Activated naive CD4-positive, alpha-beta T cell treated with anti-CD3 and anti-CD28 coated beads, Interleukin-2, amount 50 U/mL, for 72 hours (primary cell): ENCODE results near the gene LRCH1. TPM values are rescaled to one million over a fixed set of nuclear protein-coding genes. Genes with fewer than 3 reads are reported as not detected.
"Not testable (repeated sequence)": the region's sequence is repeated elsewhere in the genome, so short reads cannot be mapped to it uniquely, and the experiment has no call there.

Experiments used
- ATAC-seq, 2 donors: fragments of 150-1000 bp; cut with Tn5 transposase; 2 replicates each; pipeline ENCODE4 v1.10.0; 2021; ENCODE audit warnings: mild to moderate bottlenecking in 2 of 2, moderate library complexity in 2 of 2
- DNase-seq, 2 donors: peaks; one replicate each; pipeline ENCODE4 v3.0.0; 2021 to 2022; ENCODE audit warnings: low spot score in 2 of 2
- H3K27ac Mint-ChIP-seq, 2 donors: one replicate each; pipeline ENCODE4 v1.8.0; 2022; ENCODE audit warnings: mild to moderate bottlenecking in 2 of 2, mixed read lengths in 2 of 2
- H3K36me3 Mint-ChIP-seq, 2 donors: one replicate each; pipeline ENCODE4 v1.8.0; 2022; ENCODE audit warnings: mixed read lengths in 2 of 2
- H3K9me3 Mint-ChIP-seq, 2 donors: one replicate each; pipeline ENCODE4 v1.8.0; 2022; ENCODE audit warnings: mixed read lengths in 2 of 2
- total RNA-seq, 2 donors: library from RNA; stranded (reverse); gene quantifications; one replicate each; pipeline ENCODE4 v1.2.3, GENCODE V29; 2022

Gene LRCH1
- total RNA-seq, result 10 to 100 TPM; 17.5 to 21.5 TPM

- H3K36me3 Mint-ChIP-seq, result peaks cover 0 to 12% of the 10 kb centered on the region in 2 donors
These were observed at the start of gene LRCH1 for GRCh38 chr13:46552889-46553520. Gene LRCH1 (plus strand): TSS chr13:46553170. CDS start chr13:46553397, 227 bp downstream.

GRCh38 chr13:46504036-46504435, 48.9 kb upstream of the LRCH1 start:
- no peak overlapping the region for H3K27ac Mint-ChIP-seq
- no peak for DNase-seq
- H3K9me3 Mint-ChIP-seq, result no peaks in the 10 kb centered on the region
- ATAC-seq, result no peak
- H3K36me3 Mint-ChIP-seq, result no peaks in the 10 kb centered on the region

More at GRCh38 chr13:46552889-46553520, at the start of gene LRCH1:
- Mint-ChIP-seq H3K27ac (peak within 1 kb of the TSS; percentile 85 to 88), H3K9me3 (no peaks in the 10 kb centered on the region)
- ATAC-seq (peak; percentile 84 to 89), DNase-seq (peak; percentile 76 to 77)

GRCh38 chr13:46507981-46508380, 45.0 kb upstream of the LRCH1 start:
- Mint-ChIP-seq H3K9me3 (no peaks in the 10 kb centered on the region), H3K27ac (no peak overlapping the region), H3K36me3 (no peaks in the 10 kb centered on the region)
- no peak for ATAC-seq
- DNase-seq, result no peak

- Mint-ChIP-seq H3K9me3 (no peaks in the 10 kb centered on the region), H3K36me3 (no peaks in the 10 kb centered on the region), H3K27ac (no peak overlapping the region)
- no peak for DNase-seq
- ATAC-seq, result no peak
These were observed 43.0 kb upstream of the LRCH1 start for GRCh38 chr13:46509981-46510380.

- no peak for ATAC-seq
- DNase-seq, result no peak
- Mint-ChIP-seq H3K27ac (no peak overlapping the region), H3K36me3 (peaks cover 0 to 6% of the 10 kb centered on the region in 2 donors), H3K9me3 (peaks cover 0 to 4% of the 10 kb centered on the region in 2 donors)
These were observed 37.2 kb upstream of the LRCH1 start for GRCh38 chr13:46515803-46516202.

GRCh38 chr13:46516599-46517338, 36.2 kb upstream of the LRCH1 start:
- Mint-ChIP-seq H3K36me3 (peaks cover 0 to 6% of the 10 kb centered on the region in 2 donors), H3K27ac (no peak overlapping the region), H3K9me3 (peaks cover 0 to 4% of the 10 kb centered on the region in 2 donors)
- ATAC-seq (no peak), DNase-seq (no peak)

- H3K9me3 Mint-ChIP-seq, H3K27ac Mint-ChIP-seq, DNase-seq, H3K36me3 Mint-ChIP-seq, ATAC-seq: not testable (repeated sequence)
These were observed 35.2 kb upstream of the LRCH1 start for GRCh38 chr13:46517748-46518147.

GRCh38 chr13:46519182-46519581, 33.8 kb upstream of the LRCH1 start:
- H3K9me3 Mint-ChIP-seq, result peaks cover 0 to 4% of the 10 kb centered on the region in 2 donors
- peaks cover 0 to 6% of the 10 kb centered on the region in 2 donors for H3K36me3 Mint-ChIP-seq
- ATAC-seq (no peak), DNase-seq (no peak)
- H3K27ac Mint-ChIP-seq, result no peak overlapping the region

- peaks cover 0 to 6% of the 10 kb centered on the region in 2 donors for H3K36me3 Mint-ChIP-seq
- no peak overlapping the region for H3K27ac Mint-ChIP-seq
- ATAC-seq (no peak), DNase-seq (no peak)
- H3K9me3 Mint-ChIP-seq, result peaks cover 0 to 4% of the 10 kb centered on the region in 2 donors
These were observed 32.8 kb upstream of the LRCH1 start for GRCh38 chr13:46520166-46520565.

GRCh38 chr13:46521486-46521885, 31.5 kb upstream of the LRCH1 start:
- Mint-ChIP-seq H3K9me3 (no peaks in the 10 kb centered on the region), H3K36me3 (no peaks in the 10 kb centered on the region), H3K27ac (no peak overlapping the region)
- DNase-seq, result no peak
- ATAC-seq, result no peak

GRCh38 chr13:46521921-46522747, 30.8 kb upstream of the LRCH1 start:
- DNase-seq, result no peak
- H3K27ac Mint-ChIP-seq, result no peak overlapping the region
- H3K9me3 Mint-ChIP-seq, result no peaks in the 10 kb centered on the region
- H3K36me3 Mint-ChIP-seq, result no peaks in the 10 kb centered on the region
- no peak for ATAC-seq

GRCh38 chr13:46522748-46523030, 30.3 kb upstream of the LRCH1 start:
- ATAC-seq, result no peak
- Mint-ChIP-seq H3K36me3 (no peaks in the 10 kb centered on the region), H3K9me3 (no peaks in the 10 kb centered on the region), H3K27ac (no peak overlapping the region)
- DNase-seq, result no peak

GRCh38 chr13:46523972-46524752, 28.8 kb upstream of the LRCH1 start:
- DNase-seq (no peak), ATAC-seq (no peak)
- no peaks in the 10 kb centered on the region for H3K9me3 Mint-ChIP-seq
- no peaks in the 10 kb centered on the region for H3K36me3 Mint-ChIP-seq
- H3K27ac Mint-ChIP-seq, result no peak overlapping the region

GRCh38 chr13:46526100-46526735, 26.8 kb upstream of the LRCH1 start:
- Mint-ChIP-seq H3K36me3 (no peaks in the 10 kb centered on the region), H3K9me3 (no peaks in the 10 kb centered on the region), H3K27ac (no peak overlapping the region)
- no peak for ATAC-seq
- DNase-seq, result no peak

- Mint-ChIP-seq H3K9me3 (no peaks in the 10 kb centered on the region), H3K27ac (no peak overlapping the region), H3K36me3 (no peaks in the 10 kb centered on the region)
- no peak for ATAC-seq
- no peak for DNase-seq
These were observed 26.2 kb upstream of the LRCH1 start for GRCh38 chr13:46526740-46527139.

GRCh38 chr13:46527237-46527636, 25.7 kb upstream of the LRCH1 start:
- Mint-ChIP-seq H3K36me3 (no peaks in the 10 kb centered on the region), H3K27ac (no peak overlapping the region), H3K9me3 (no peaks in the 10 kb centered on the region)
- DNase-seq (no peak), ATAC-seq (no peak)
